Mammary epithelial cell (primary cell): ENCODE results near the gene SLC19A3.

Experiments
- EZH2 ChIP-seq: IDR thresholded peaks from 2 replicates; pipeline ENCODE4 v1.6.1; 2012; ENCODE audit warnings: low read length, inconsistent platforms, borderline replicate concordance
- TF ChIP-seq, protein P1 (sequence below), 2 donors: IDR thresholded peaks in 1 of 2; conservative IDR thresholded peaks in 1 of 2; 2 replicates each; pipeline ENCODE4 v1.5.1; 2011 to 2012; ENCODE audit warnings: inconsistent platforms in 2 of 2, low read length in 2 of 2, mild to moderate bottlenecking in 2 of 2, control low read depth in 1 of 2, low read depth in 1 of 2; ENCODE audit not compliant: insufficient read depth in 1 of 2; ENCODE audit errors: extremely low read depth in 1 of 2

DNA sequence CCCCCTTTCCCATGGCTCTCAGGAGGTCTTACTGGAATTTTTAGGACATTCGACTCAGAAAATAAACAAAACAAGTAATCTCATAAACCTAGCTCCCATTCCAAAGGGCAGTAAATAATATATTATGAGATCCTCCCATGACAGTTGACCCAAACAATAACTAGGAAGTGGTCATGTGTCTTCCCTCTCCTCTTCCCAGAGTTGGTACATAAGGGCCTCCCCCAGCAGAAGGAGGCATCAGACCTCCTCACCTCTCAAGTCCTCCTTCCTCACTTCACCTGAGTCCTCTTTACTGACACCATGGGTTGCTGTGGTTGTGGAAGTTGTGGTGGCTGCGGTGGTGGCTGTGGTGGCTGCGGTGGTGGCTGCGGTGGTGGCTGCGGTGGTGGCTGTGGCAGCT, 10.2 kb upstream of the SLC19A3 start, which contains the start of gene SCYGR7:
- TF ChIP-seq, protein P1, sequence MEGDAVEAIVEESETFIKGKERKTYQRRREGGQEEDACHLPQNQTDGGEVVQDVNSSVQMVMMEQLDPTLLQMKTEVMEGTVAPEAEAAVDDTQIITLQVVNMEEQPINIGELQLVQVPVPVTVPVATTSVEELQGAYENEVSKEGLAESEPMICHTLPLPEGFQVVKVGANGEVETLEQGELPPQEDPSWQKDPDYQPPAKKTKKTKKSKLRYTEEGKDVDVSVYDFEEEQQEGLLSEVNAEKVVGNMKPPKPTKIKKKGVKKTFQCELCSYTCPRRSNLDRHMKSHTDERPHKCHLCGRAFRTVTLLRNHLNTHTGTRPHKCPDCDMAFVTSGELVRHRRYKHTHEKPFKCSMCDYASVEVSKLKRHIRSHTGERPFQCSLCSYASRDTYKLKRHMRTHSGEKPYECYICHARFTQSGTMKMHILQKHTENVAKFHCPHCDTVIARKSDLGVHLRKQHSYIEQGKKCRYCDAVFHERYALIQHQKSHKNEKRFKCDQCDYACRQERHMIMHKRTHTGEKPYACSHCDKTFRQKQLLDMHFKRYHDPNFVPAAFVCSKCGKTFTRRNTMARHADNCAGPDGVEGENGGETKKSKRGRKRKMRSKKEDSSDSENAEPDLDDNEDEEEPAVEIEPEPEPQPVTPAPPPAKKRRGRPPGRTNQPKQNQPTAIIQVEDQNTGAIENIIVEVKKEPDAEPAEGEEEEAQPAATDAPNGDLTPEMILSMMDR (conservative IDR thresholded peaks at IDR 0.05 in 1 of 2, IDR thresholded peaks at IDR 0.05 in 1 of 2; ENCODE audit: extremely low read depth in 1 of 2, insufficient read depth in 1 of 2, low read depth in 1 of 2, low read length in 2 of 2) = no peak
- no peak for TF ChIP-seq EZH2
